Stomach (tissue), 4 donors: ENCODE data around the gene TSPAN33.

ENCODE experiments used
- CTCF ChIP-seq, 7 experiments: fragments of 450-650 bp in 4 of 7; fragments of 200-600 bp in 3 of 7; sonication (generic) in 3 of 7; IDR thresholded peaks; one replicate each; pipeline ENCODE4 v1.5.1; 2016 to 2019; ENCODE audit warnings: antibody characterized with exemption in 7 of 7, control low read depth in 2 of 7, mild to moderate bottlenecking in 1 of 7
- POLR2A ChIP-seq, 4 donors: fragments of 450-650 bp; IDR thresholded peaks; one replicate each; pipeline ENCODE4 v1.6.1; 2016; ENCODE audit warnings: antibody characterized with exemption in 4 of 4, control low read depth in 2 of 4, mild to moderate bottlenecking in 1 of 4, moderate library complexity in 1 of 4
- POLR2AphosphoS5 ChIP-seq, 3 donors: sonication (generic); formaldehyde crosslinking; IDR thresholded peaks; one replicate each; pipeline ENCODE4 v1.6.1; 2016; ENCODE audit warnings: antibody characterized with exemption in 3 of 3

GRCh38 chr7:129144834-129145668 is 544 bp downstream of the TSPAN33 start:
- TF ChIP-seq CTCF (IDR thresholded peaks at IDR 0.05) (peak in 1 of 7 experiments; percentile 7), POLR2A (IDR thresholded peaks at IDR 0.05) (no peak), POLR2AphosphoS5 (IDR thresholded peaks at IDR 0.05) (no peak)
